Kidney capillary endothelial cell (primary cell): Measurements from ENCODE around the gene CFB.

Experiments used
- DNase-seq: peaks from one replicate; pipeline ENCODE4 v3.0.0-alpha.2; 2018; ENCODE audit warnings: low spot score

Gene CFB

DNA sequence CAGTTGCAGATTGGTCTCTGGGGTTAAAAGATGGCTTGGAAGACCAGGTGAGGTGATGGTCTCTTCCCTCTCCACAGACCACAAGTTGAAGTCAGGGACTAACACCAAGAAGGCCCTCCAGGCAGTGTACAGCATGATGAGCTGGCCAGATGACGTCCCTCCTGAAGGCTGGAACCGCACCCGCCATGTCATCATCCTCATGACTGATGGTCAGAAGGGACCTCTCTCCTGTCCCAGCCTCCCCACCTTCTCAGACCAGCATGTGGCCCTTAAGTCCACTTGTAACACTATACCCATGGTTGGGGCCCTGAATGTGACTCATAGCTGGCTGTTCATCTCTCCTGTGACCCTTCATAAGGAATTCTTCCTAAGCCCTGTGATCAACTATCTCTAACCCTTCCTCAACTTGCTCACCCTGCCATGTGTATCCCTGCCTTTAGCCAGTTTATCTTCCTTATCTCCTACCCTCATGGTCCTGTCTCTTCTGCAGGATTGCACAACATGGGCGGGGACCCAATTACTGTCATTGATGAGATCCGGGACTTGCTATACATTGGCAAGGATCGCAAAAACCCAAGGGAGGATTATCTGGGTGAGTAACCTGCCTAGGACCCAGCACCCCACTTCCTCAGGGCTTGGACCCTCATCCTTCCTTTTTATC, 3.0 kb downstream of the CFB start:
- no peak for DNase-seq

DNA sequence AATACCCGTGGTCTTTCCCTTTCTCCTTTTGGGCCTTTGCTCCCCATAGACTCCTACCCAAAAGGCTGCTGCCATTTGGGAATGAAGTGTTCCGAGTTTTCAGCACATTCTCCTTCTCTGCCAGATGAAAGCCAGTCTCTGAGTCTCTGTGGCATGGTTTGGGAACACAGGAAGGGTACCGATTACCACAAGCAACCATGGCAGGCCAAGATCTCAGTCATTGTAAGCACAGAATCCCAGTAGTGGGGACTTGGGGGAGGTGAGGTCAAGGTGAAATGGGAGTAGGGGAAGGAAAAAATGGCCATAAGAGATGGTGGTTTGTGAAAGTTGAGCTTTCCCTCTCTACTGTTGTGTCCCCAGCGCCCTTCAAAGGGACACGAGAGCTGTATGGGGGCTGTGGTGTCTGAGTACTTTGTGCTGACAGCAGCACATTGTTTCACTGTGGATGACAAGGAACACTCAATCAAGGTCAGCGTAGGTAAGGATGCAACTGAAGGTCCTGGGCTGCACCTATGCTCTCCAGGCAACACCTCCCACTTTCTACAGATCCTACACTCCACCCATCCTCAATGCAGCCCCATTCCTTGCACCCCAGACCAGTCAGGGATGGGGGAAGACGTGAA, 4.1 kb downstream of the CFB start:
- no peak for DNase-seq

DNA sequence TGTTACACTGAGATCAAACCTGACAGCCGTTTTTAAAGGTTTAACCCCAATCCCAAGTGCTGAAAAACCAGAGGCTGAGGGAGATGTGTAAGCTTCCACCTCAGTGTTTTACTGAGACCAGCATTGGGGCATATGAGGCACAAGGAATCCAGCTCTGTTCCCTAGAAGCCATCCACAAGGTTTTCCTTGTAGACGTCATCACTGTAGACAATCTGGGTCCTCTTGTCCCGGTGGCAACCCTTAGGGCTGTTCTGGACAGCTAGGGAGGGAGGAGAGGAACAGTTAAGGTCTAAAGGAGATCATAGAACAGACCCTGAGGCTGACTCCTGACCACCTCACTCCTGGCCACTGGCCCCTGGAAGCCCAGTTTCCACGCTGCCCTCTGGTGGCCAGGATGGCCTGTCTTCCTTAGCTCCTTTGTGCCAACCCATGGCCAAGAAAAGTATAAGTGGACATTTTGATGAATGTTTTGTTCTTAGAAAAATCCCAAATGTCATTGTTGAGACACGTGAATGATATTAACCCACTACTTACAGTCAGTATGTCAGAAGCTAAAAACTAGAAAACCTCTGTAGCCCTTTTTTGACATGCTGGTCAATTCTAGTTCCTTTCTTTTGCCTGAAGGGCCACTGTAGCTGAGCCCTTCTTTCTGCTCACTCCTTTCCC, 6.4 kb downstream of the CFB start:
- DNase-seq, result peak; percentile 57

DNA sequence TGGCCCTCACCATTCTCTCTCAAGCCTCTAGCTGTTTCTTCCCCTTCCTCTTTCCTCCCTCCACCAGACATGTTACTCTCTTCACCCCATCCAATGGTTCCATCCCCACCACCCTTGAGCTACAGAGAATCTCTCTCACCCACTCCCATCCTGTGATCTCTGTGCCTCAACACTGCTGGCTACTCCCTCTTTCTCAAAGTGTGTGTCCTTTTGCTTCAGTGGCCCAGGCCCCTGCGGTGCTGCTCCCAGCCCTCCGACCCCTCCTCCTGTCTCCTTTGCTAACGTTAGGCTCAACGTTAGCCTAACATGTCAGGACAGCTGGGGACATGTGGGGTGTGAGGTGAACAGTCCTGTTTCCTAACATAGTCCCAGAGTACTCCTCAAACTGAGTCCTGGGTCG, 7.0 kb downstream of the CFB start:
- no peak for DNase-seq

DNA sequence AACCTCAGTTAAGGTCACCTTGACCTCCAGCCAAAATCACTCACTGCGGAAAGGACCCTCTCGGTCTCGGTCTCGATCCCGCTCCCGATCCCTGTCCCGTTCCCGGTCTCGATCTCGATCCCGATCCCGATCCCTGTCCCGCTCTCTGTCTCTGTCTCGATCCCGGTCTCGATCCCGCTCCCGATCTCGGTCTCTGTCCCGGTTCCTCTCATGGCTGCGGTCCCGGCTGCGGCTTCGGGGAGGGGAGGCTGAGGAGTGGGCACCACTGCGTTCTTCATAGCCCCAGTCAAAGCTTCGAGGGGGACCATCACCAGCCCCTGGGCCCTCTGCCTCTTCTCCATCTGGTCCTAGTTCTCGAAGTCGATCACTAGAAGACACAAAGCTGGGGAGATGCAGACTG, 8.6 kb downstream of the CFB start:
- no peak for DNase-seq

DNA sequence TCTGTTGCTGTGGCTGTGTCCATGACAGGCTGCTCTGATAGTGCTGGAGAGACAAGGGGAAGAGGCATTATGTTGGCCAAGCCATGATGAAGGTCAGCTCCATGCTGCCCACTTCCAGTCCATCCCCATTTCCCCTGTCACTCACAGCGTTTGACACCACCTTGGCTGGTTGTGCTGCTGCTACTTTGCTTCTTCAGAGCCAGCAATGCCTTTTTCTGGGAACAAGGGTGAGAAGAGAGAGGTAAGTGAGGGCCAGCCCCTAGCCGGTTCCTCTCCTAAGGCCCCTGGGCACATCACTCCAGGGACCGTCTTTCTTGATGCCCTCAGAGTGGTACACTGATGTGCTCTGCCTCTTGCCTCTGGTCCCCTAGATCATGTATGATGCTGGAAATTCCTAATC, 10.9 kb downstream of the CFB start:
- no peak for DNase-seq

DNA sequence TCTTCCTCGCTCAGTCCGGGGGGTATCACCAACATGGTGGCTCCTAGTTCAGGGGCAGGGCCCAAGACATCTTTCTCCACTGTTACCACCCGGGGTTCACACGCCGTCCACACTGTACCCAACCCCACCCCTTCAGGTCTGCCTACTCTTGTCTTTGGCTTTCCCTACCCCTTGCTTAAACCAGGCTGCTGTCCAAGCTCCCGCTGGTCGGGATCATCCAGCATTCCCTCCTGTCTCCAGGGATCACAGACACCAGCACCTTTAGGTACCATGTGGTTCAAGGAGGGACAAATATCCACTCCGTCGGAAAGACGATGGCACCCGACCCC, 12.5 kb downstream of the CFB start:
- no peak for DNase-seq

DNA sequence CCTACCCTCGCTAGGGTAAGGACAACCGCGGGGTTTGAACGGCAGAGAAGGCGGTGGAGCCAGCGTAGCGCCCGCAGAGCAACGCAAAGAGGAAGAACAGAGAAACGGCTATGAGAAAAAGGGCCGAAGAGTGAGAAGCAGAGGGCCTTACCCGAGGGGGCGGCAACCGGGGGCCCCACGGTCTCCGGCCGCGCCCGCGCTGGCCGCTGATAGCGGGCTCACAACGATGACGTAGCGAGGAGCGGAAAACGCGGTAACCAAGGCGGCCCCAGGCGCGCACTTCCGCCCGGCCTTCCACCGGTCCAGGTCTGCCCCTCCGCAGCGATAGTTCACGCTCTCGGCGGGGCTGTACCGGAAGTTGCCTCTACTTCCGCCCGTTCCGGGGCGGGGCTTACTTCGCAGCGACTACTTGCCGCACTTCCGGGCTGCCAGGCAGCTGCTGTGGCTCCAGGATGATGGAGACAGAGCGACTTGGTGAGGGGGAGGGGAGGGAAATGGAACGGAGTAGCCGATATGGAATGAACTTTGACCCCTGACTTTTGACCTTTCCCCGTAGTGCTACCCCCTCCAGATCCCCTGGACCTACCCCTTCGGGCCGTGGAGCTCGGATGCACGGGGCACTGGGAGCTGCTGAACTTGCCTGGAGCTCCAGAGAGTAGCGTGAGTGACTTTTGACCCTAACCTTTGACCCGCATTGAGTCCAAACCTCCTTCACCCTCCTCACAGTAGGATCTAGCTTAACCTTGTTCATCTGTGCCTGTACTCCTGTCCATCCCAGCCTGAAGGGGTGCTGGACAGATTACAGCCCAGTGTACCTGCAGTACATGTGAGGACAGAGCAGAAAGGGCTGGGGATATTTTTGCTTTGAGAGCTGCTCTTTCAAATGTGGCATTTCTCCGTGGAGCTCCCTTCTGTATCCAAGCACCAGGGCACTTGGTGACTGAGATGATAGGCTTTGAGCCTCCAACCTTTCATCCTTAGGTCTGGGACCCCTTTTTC, 13.1 kb downstream of the CFB start, which contains the start of the genes NELFE and SKIC2:
TSS of gene NELFE (minus strand) at position 231 of the 999 bp plus-strand sequence. CDS start 525 bp downstream, outside the sequence.
TSS of gene SKIC2 (plus strand) at position 435 of the 999 bp plus-strand sequence. CDS start at position 453, 18 bp downstream.
- peak; percentile 94 for DNase-seq

DNA sequence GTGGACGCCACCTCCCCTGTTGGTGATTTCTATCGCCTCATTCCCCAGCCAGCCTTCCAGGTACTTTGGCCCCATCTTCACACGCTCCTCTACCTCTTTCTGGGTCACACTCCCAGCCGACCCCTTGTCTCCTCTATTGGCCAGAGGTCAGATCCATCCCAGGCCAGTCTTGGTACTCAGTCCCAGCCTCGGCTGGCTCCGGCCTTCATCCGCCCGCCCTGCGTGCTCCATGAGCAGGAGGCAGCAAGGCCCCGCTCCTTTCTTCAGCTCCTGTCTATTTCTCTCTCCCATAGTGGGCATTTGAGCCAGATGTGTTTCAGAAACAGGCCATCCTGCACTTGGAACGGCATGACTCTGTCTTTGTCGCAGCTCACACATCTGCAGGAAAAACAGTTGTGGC, 15.7 kb downstream of the CFB start:
- no peak for DNase-seq

DNA sequence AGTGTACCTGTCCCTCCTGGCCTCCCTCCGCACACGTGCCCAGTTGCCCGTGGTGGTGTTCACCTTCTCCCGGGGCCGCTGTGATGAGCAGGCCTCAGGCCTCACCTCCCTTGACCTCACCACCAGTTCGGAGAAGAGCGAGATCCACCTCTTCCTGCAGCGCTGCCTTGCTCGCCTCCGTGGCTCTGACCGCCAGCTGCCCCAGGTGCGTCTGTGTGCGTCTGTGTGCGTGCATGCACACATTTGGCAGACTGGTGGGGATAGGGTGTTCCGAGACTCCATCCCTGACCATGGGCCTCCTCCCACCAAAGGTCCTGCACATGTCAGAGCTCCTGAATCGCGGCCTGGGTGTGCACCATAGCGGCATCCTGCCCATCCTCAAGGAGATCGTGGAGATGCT, 18.0 kb downstream of the CFB start:
- DNase-seq, result no peak

DNA sequence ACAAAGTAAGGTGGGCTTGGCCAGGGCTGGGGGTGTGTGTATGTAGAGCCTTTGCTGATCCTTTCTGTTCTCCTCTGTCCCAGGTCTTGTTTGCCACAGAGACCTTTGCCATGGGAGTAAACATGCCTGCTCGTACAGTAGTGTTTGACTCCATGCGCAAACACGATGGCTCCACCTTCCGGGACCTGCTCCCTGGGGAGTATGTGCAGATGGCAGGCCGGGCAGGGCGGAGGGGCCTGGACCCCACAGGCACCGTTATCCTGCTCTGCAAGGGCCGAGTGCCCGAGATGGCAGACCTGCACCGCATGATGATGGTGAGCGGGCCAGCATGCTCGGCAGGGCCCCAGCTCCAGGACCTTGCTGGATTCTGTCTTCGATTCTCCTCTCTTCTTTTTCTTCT, 19.8 kb downstream of the CFB start:
- no peak for DNase-seq

DNA sequence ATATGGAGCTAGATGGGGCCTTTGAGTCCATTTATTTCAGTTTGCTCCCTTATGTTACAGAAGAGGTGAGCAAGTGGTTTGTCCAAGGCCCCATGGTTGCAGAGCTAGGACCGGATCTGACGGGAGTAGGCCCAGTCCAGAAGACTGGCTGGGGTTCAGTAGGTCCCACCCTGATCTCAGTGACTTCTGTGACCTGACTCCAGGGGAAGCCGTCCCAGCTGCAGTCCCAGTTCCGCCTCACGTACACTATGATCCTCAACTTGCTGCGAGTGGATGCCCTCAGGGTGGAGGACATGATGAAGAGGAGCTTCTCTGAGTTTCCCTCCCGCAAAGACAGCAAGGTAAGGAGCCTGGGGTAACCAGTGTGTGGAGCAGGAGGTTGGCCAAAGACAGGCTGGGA, 20.6 kb downstream of the CFB start:
- no peak for DNase-seq

DNA sequence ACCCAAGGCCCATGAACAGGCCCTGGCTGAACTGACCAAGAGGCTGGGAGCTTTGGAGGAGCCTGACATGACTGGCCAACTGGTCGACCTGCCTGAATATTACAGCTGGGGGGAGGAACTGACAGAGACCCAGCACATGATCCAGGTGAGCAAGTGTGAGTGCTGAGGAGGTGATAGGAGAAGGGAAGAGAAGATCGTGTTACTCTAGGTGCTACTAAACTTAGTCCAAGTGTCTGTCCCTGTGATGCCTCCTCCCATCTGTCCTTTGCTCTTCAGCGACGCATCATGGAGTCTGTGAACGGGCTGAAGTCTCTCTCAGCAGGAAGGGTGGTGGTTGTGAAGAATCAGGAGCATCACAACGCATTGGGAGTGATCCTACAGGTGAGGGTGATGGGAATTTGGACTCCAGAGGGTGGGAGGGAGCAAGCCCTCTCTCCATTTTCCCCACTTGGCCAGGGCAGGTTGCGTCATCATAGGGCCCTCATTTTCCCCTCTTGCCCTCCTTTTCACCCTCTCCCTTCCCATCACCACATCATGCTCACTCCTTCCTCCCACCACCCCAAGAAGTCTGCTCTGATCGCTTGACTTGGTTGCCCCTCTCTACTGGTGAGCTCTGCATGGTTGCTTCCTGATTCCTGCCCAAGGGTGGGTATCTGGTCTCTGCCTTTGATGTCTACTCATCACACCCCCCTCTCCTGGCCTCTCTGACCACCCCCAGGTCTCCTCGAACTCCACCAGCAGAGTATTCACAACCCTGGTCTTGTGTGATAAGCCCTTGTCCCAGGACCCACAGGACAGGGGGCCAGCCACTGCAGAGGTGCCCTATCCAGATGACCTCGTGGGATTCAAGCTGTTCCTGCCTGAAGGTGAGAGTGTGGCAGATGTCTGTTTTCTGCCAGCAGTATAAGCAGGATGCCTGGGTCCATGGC, 21.4 kb downstream of the CFB start:
- DNase-seq, result no peak

DNA sequence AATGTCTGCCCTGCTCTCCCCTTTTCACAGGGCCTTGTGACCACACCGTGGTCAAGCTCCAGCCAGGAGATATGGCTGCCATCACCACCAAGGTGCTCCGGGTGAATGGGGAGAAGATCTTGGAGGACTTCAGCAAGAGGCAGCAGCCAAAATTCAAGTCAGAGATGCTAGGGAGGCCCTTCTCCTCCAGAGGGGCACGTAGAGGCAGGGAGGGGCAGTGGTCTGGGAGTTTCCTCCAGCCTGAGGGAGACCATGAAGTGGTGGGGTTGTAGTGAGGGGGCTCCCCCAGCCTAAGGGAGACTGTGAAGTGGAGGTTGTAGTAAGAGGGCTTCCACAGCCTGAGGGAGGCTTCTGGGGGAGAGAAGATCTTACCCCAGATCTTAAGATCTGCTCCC, 22.0 kb downstream of the CFB start:
- no peak for DNase-seq

DNA sequence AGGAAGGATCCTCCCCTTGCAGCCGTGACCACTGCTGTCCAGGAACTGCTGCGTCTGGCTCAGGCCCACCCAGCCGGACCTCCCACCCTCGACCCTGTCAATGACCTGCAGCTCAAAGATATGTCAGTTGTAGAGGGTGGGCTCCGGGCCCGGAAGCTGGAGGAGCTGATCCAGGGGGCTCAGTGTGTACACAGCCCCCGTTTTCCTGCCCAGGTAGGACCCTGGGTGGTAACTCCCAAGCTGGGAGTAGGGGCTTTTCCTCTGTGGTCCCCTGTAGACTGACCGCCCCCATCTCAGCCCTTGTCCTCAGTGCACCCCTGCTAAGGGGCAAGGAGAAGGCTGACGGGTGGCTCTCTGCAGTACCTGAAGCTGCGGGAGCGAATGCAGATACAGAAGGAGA, 22.4 kb downstream of the CFB start:
- DNase-seq, result no peak

DNA sequence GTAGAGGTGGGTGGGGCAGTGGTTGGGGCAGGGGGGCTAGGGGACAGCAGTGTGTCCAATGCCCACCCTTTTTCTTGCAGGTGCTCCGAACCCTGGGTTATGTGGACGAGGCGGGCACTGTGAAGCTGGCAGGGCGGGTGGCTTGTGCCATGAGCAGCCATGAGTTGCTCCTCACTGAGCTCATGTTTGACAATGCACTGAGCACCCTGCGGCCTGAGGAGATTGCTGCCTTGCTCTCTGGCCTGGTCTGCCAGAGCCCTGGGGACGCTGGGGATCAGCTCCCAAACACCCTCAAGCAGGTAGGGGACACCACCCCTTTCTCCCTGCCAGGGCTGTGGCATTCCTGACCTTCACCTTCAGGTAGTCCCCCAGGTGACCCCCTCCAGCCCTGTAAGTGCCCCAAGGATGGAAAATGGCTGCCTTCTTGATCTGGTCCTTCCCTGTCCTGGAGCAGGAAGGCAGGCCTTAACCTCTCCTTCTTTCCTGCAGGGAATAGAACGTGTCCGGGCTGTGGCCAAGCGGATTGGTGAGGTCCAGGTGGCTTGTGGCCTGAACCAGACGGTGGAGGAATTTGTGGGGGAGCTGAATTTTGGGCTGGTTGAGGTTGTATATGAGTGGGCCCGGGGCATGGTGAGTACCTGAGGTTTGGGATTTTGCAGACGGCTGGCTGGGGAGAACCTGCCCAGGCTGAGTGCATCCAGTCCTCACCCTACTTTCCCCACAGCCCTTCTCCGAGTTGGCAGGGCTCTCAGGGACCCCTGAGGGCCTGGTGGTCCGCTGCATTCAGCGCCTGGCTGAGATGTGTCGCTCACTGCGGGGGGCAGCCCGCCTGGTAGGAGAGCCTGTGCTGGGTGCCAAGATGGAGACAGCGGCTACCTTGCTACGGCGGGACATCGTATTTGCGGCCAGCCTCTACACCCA, 23.2 kb downstream of the CFB start:
- no peak for DNase-seq

DNA sequence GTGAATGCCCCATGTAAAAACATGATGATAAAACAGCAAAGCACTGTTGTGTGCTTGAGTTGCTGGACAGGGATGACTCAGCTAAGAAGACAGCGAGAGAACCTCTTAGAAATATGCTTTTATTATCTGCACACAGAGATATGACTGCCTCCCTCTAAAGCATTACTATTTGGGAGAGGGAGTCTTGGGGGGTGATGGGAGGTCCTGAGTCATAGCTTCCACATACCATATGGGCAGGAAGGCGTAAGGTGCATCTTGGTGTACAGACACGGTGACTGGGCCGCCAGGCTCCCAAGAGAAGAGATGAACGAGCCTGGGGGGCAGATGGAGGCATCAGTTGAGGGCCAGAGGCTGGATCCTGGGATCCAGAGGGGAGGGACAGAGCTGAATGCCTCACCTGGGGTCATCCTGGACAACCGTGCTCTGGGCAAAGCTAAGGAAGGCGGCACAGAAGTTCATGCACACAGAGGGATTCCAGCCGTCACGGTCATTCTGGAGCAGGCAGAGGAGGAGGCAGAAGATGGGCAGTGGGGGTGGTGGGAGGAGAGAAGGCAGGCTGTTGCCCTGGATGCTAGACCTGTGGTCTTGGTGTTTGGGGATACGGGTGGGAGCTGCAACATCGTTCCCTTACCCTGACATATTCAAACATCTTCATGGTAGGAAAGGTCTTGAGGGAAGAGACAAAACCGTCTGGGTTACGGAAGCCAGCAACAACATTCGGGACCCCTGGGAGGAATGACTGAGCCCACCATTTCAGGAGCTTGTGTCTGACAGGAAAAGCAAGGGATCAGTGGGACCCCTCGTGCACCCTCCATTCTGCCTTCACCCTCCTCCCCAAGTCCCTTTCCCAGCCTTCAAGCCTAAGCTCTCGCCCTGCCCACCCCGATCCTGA, 24.1 kb downstream of the CFB start:
- no peak for DNase-seq

DNA sequence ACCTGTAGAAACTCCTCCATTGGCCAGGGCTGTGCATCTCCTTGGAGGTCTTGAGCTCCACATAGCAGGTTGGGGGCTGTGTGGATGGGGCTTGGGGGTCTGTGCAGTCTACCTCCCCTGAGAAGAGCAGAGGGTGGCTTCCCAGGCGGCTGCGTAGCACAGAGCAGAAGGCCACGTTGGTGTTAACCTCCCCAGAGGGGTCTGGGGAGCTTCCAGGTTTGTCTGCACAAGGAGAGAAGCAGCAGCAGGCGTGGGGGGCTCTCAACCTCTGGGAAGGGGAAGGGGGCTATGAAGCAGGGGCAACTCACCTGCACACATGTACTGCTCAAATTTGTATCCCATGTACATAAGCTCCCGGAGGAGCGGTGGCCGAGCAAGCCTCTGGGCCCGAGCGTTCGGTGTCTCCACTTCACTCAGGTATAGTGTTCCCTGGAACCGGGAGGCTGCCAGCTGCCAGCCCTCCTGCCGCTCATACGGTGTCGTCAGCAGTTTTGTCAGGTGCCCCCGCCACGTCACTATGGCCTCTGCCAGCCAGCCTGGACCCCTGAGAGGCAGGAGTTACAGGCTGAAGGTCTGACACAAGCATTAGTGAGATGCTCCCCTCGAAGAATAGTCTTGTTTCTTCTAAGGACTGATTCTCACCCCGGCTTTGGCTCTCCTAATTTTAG, 24.8 kb downstream of the CFB start:
- no peak for DNase-seq
